HS-27A (cell line): ENCODE results near the gene JHY.
"Not testable (repeated sequence)": the region's sequence is repeated elsewhere in the genome, so short reads cannot be mapped to it uniquely, and the experiment has no call there.

Experiments
- DNase-seq: peaks from one replicate; pipeline ENCODE4 v3.0.0-alpha.2; 2012; ENCODE audit warnings: low read depth, missing footprints

JHY gene

DNA sequence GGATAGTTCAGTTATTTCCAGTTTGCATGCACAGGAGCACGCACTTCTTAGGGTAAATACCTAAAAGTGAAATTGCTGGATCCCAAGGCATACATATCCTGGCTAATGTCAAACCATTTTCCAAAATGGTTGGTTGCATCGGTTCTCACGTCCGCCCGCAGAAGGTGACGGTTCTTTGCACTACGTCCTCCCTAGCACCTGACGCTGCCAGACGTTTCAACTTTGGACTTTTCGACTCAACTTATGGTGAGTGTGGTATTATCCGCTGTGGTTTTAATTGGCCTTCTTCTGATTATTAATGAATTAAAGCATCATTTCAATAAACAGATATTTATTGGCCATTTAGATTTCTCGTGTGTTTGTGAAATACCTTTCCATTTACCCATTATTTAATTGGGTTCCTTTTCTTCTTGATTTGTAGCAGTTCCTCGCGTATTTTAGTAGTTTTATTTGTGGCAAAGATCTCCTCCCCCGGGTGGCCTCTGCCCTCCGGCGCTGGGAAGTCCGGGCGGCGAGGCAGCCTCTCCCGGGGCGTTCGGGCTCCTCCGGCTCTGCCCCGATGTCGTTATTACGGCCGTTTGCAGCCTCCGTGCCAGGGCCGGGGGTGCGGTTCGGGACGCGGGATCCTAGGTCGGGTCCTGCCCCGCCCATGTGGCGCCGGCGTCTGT lies at the start of gene JHY:
TSS of gene JHY (plus strand) at position 571 of the 668 bp plus-strand sequence. CDS start 3,091 bp downstream, outside the sequence.
- DNase-seq: no peak

DNA sequence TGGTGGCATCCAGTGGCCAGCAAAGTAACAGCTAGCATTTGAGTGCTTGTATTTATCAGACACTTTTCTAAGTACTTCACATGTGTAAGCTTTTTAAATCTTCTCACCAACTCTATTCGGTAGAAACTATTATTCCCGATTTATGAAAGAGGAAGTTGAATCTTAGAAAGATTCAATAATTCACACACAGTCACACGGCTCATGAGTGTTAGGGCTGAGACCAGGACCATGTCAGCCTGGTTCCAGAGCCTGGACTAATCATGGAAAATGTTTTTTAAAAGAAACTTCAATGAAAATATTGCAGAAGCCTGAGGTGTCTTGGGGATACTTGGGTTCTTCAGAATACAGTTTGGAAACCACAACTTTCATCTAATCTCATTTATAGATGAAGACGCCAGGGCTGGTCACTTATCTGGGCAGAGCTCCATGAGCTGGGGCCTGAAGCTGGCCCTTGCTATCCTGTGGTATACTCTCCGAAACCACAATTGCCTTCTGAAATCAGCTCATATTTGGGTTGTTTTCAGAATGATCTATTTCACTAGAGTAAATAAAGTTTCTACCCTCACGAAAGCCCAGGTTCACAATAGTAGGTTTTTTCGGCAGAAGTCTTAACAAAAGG lies 48.6 kb upstream of the JHY start:
- no peak for DNase-seq

DNA sequence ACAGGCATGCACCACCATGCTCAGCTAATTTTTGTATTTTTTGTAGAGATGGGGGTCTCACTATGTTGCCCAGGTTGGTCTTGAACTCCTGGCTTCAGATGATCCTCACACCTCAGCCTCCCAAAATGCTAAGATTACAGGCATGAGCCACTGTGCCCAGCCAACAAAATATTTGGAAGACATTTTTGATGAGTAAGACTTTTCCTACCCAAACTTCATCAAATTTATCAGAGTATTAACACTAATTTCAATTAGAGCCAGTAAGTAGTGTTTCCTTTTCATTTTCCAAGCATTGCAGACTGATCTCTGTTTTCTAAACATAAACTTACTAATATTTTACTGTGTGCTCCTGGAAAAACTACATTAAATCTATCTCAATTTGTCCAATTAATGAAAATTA lies 45.6 kb upstream of the JHY start:
- no peak for DNase-seq

DNA sequence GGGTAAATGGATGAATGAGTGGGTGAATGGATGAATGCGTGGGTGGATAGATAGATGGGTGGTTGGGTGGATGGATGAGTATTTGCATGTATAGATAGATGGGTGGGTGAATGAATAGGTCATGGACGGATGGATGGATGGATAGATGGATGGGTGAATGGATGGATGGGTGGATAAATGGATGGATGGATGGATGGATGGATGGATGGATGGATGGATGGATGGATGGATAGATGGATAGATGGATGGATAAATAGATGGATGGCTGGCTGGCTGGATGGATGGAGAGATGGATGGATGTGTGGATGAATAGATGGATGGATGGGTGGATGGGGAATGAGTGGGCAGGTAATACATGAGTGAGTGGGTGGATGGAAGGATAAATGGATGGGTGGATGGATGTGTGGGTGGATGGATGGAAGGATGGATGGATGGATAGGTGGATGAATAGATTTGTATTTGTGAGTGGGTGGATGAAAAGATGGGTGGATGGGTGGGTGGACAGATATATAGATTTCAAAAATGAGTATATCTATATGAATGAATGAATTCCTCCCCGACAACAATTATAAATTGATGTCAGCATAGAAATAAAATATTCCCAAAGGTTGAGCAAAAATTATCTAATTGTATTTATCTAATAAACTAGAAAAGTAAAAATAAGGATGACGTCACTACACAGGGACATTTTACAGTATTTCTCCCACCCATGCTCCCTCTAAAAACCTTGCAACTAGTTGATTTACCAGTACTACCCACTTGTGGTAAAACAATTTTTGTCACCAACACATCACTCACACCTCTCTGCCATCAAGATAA lies 44.8 kb upstream of the JHY start:
- no peak for DNase-seq

DNA sequence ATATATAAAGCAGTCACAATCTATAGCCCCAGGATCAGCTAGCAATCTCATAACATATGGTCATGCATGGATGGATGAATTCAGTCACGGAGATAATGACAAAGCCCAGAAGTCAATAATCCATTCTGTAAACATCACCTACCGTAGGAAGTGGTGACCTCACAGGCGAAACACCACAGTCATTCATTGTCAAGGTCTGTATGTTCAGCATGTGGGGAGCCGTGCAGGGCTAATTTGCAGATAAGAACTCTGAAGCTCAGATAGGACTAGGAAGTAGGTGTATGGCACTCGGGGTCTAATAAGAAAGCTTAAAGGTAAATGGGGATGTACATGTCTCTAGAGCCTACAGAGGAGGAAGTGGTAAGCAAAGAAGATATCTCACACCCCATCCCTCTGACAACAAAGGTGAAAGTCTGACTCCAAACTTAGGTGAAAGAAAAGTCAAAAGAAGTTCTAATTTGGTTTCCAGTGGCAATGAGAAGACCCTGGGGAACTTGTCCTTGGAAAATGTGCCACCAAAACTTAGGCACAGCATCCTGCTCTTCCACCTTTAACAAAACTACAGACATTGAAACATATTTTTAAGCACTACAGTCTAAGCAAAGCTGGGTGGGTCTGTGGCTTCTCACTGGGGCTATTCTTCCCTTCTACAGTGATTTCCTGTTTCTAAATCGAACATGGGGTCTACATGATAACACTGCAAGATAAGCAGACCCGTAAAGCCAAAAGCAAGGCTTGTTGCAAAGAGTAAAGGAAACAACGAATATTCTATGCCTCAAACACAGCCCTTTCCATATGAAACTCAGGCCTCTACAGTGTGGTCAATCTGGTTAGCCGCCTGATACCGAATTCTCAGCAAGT lies 39.0 kb upstream of the JHY start:
- DNase-seq: no peak

DNA sequence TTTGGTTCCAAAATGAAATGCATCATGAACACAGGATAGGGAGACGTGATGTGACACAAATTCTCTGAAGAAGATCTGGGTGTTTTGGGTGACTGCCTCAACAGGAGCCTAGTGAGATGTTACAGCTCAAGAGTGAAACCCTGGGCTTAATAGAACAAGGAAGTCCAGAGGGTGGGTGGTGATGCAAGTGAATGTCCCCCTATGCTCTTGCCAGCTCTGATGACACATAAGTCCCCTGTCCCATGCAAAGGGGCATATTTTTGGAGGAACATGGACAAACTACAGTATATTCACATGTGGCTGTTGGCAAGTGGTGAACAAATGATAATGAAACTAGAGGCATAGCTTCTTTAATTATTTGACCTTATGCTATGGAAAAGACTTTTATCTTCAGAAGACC lies 35.1 kb upstream of the JHY start:
- no peak for DNase-seq

DNA sequence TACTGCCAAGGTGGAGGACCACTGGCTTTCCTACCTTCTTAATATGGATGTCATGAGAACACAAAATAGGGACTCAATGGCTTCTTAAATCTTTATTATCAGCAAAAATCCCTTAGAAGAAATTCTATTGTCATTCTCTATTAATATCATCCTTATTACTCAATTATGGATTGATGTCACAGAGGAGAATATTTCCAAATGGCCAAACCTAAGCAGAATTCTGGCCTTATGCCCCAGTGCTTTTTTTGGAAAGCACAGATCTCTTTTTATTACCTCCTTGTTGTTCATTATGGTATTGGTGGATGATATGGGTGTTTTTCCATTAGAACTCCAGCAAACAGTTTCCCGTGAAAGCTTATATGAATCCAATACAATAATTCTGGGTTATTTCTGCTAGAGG lies 34.4 kb upstream of the JHY start:
- DNase-seq: no peak

DNA sequence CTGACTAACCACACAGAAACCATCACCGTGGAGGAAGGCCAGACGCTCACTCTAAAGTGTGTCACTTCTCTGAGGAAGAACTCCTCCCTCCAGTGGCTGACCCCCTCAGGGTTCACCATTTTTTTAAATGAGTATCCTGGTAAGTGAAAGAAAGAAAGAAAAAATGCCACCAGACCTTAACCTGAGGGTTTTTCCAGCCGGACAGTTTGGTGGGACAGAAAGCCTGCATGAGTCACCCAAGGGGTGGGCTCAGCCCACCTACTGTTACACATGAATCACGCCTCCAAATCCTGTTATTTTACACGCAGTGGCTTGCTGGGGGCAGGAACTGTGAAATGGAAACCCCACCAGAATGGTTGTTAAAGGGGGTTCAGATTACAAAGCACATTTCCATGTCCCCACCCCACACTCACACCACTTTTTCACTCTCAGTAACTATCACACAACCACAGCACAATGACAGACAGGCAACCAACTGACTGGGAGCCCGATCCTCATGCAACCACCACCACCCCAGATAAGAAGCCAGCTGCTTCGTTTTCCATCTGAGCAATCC lies 32.4 kb upstream of the JHY start:
- DNase-seq: no peak

DNA sequence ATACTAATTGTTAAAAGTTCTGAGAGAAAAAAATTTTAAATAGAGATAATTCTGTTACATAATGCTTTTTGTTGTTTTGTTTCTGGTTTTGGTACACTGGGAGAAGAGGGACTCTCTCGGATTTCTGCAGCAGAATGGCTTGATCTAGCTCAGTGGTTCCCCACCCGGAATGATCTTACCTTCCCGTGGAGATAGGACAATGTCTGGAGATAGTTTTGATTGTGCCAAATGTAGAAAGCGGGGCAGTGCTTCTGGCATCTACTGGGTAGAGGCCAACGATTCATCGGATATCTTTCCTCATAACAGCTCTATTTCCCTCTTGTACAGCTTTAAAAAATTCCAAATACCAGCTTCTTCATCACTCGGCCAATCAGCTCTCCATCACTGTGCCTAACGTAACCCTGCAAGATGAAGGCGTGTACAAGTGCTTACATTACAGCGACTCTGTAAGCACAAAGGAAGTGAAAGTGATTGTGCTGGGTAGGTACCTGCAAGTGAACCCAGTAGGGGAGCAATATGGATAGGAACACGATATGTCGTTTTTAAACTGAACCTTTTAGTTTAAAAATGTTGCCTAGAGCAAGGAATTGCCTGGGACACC lies 31.1 kb upstream of the JHY start:
- DNase-seq: no peak

DNA sequence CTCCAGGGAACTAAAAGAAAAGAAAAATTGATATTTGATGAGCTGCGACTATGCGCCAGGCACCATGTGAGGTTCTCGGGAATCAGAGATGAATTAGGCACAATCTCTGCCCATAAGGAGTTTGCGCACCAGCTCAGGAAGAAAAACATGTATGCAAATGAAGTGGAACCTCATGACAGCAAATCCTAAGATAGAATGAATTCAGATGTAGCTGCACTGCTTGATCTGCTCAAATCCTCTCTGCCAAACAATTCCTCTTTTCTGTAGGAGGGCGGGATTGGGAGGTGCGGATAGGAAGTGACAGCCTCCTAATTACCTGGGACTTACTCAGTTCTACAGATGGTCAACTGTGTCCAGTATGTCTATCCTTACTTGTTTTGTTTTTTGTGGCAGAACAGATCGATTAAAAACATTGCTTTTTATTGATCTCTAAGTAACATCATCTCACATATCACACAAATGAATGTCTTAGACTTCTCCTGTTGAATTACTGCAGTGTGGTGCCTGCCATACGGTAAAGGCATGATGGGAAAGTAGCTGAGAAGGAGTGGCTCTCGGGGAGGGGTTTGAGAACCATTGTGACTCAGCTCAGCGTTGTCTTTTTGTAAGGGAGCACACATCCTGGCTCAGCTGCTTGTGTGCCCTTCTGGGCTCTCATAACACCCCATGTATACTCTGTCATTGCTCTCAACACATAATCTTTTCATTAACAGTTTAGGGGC lies 30.3 kb upstream of the JHY start:
- no peak for DNase-seq

DNA sequence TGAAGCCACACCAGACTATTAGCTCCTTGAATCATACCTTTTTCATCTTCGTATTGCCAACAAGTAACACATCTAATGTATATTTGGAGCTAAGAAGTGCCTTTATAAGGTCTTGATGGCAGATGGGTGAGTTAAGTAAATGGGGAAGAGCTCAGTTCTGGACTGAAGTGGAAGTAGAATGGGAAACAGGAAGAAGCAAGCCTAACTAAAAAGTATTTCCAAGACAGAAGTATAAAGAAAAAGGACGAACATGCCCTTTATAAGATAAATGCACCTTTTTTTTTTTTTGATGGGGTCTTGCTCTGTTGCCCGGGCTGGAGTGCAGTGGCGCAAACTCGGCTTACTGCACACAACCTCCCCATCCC lies 29.8 kb upstream of the JHY start:
- DNase-seq: no peak

DNA sequence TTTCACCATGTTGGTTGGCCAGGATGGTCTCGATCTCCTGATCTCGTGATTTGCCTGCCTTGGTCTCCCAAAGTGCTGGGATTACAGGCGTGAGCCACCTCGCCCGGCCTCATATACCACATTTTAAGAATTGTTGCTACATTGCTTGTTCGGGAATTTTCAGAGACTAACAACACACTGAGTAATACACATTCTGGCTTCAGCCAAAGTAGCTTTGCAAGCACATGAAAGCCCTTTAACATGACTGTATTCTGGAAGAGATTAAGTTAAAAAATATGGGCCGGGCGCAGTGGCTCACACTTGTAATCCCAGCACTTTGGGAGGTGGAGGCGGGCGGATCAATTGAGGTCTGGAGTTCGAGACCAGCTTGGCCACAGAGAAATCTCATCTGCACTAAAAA lies 29.3 kb upstream of the JHY start:
- DNase-seq: no peak

DNA sequence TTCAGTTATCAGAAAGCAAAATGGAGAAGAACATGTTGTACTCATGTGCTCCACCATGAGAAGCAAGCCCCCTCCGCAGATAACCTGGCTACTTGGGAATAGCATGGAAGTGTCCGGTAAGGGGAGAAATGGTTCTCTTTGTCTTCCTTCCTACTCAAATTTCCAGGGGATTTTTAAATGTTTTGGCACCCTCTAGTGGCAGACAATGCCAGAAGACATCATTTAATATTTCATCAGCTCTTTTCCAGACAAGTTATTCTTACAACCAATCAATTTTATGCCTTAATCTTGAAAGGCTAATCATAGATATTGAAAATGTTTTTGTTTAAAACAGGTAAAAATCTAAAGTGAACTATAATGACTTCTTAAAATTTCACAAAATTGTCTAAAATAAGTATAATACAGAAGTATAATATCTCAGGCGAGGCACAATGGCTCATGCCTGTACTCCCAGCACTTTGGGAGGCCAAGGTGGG lies 28.6 kb upstream of the JHY start:
- DNase-seq: no peak

DNA sequence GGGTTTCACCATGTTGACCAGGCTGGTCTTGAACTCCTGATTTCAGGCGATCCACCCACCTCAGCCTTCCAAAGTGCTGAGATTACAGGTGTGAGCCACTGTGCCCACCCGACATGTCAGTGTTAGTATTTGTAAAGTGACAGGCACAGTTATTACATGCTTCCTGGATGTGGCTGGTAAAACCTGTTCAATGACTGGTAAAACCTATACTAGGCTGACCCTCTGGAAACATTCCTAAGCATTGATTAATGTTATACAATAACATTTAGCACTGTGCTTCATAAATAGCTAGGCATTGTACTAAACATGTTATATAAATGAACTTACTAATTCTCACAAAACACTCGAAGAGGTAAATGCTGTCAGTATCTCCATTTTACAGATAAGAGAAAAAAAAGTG lies 20.9 kb upstream of the JHY start:
- no peak for DNase-seq

DNA sequence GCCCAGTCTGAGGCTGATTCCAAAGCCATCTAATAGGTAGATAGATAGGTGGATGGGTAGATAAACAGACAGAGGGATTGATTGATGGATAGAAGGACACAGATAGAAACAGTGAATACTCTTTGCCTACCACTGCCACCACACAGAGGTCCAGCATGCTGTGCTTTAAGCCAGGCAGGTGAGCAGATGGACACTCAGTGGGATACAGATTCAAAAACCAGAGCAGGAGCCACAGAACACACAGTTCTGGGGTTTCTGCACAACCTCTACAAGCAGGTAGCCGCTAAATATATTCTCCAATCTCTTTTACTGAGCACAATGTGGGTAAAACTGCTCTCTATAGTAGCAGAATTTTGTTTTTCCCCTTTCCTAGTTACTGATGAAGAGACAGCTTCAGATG lies 20.5 kb upstream of the JHY start:
- no peak for DNase-seq

DNA sequence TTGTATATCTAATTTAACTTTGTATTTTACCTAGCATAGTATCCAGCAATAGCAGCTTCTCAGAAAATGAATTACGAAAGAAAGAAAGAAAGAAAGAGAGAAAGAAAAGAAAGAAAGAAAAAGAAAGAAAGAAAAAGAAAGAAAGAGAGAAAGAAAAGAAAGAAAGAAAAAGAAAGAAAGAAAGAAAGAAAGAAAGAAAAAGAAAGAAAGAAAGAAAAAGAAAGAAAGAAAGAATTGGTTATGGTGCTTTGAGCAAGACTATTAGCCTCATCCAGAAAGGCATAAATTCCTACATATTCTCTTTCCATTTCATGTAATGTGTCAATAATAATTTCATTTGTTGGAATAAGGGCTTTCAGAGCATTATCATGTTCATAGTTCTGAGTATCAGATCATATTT lies 19.4 kb upstream of the JHY start:
- DNase-seq: not testable (repeated sequence)

DNA sequence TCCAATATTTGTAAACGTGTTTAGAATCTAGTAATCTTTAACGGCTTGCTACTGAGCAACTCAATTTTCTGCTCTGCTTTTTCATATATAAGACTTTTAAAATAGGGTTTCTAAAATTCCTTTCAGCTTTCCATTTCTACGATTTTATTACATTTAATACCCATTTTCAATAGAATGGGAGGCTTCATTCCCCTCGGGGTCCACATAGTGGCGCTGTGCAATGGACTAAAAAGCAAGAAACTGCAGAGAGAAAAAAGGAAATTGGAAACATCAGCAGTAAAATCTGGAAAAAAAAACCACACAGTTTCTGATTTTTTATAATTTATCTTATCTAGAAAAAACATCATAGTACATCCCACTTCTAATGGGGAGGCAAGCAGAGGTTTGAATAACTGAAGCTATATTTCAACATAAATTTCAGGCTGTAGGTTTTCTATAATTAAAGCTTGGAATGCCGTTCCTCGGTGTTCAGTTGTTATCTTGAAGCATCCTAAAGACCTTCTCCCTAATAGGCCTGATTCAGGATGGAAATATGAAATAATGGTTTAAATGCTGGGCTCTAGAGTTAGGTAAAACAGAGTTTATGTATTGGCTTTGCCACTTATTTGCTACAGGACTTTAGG lies 18.7 kb upstream of the JHY start:
- DNase-seq: no peak

DNA sequence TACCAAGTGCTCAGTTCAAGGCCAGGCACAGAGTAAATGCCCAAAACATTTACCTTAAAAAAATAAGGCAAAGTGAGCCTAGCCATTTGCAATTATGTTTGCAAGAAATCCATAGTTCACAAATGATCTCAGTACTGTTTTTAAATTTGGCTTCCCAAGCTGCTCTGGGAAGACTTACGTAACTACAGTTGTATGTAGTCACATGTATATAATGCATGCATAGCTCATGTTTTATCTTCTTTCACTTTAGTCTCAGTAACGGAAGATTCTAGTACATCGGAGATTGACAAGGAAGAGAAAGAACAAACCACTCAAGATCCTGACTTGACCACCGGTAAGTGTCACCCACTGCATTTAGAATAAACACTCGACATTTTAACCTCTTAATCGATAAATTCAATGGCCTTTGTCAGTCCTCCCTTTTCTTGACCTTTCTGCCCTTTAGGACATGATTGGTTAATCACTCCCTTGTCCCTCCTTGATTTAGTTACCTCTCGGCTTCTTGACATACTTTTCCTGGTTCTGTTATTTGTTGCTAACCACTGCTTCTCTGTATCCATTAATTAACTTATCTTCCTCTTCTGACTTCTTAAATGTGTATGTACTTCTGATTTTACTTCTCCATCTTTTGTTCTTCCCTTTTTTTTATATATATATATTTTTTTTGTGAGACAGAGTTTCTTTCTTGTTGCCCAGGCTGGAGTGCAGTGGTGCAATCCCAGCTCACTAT lies 18.0 kb upstream of the JHY start:
- no peak for DNase-seq

DNA sequence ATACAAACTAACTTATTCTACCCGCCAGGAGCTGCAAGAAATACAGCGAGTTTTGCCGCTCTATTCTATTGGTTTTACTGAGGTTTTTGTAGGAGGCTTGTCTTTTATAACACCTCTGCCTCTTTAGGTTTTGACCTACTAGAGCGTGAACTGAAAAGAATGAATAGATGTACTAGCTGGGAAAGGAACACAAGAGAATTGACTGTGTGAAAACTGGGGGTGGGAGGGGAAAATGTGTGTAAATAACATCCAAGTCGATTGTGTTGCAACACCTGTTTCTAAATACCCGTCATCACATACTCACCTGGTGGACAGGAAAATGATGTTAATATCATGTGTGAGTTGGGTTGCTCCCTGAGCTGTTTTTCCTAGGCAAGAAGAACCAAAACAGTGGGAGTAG lies 12.9 kb upstream of the JHY start:
- DNase-seq: no peak

DNA sequence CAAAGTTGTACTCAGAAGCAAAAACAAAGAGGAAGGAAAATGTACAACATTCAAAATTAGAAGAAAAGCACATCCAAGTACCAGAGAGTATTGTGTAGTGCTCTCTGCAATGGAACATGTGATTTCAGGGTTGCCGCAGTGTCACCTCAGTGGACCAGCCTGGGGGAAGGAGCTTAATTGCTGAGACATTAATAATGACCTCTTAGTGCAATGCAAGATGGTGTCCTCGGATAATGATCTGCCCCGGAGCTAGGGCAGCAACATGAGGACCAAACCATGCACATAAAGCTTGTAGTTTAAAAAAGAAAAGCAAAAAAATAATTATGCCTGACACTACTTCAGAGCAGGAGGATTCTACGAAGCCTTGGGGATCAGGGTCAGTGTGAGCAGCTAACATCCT lies 11.3 kb upstream of the JHY start:
- DNase-seq: no peak
